HG03175 (cell line): ENCODE data around the gene H19.

Source experiments
- ATAC-seq: cut with Tn5 transposase; IDR thresholded peaks from one replicate; pipeline ENCODE4 v1.9.1; 2021; ENCODE audit warnings: mild to moderate bottlenecking, moderate library complexity; ENCODE audit not compliant: unreplicated experiment

The H19 gene

GRCh38 chr11:1997755-1998154 lies at the start of gene H19:
Gene H19 (minus strand): TSS chr11:1997842.
- no peak for ATAC-seq

- ATAC-seq: no peak
Measured at GRCh38 chr11:2041963-2042362, 44.3 kb upstream of the H19 start.

- no peak for ATAC-seq
Measured at GRCh38 chr11:2041153-2041552, 43.5 kb upstream of the H19 start.

- no peak for ATAC-seq
Measured at GRCh38 chr11:2039198-2039759, 41.6 kb upstream of the H19 start.

GRCh38 chr11:2036863-2037486 lies 39.3 kb upstream of the H19 start:
- ATAC-seq: no peak

GRCh38 chr11:2035382-2035781 lies 37.7 kb upstream of the H19 start:
- no peak for ATAC-seq

- no peak for ATAC-seq
Measured at GRCh38 chr11:2031058-2031457, 33.4 kb upstream of the H19 start.

- no peak for ATAC-seq
Measured at GRCh38 chr11:2027708-2028107, 30.1 kb upstream of the H19 start.

- no peak for ATAC-seq
Measured at GRCh38 chr11:2015025-2015424, 17.4 kb upstream of the H19 start.

GRCh38 chr11:2012440-2012839 lies 14.8 kb upstream of the H19 start:
- no peak for ATAC-seq

- no peak for ATAC-seq
Measured at GRCh38 chr11:2004466-2004865, 6.8 kb upstream of the H19 start.

GRCh38 chr11:2002807-2003206 lies 5.2 kb upstream of the H19 start:
- ATAC-seq: no peak

GRCh38 chr11:2002042-2002776 lies 4.6 kb upstream of the H19 start:
- no peak for ATAC-seq

- ATAC-seq: no peak
Measured at GRCh38 chr11:1998861-1999260, 1.2 kb upstream of the H19 start.

- no peak for ATAC-seq
Measured at GRCh38 chr11:1998290-1998689, 648 bp upstream of the H19 start.

- ATAC-seq: no peak
Measured at GRCh38 chr11:1994121-1994520, 3.5 kb downstream of the H19 start.

GRCh38 chr11:1992111-1992510 lies 5.5 kb downstream of the H19 start:
- ATAC-seq: no peak

GRCh38 chr11:1990872-1991578 lies 6.6 kb downstream of the H19 start:
- ATAC-seq: no peak

GRCh38 chr11:1989953-1990352 lies 7.7 kb downstream of the H19 start:
- ATAC-seq: no peak

- no peak for ATAC-seq
Measured at GRCh38 chr11:1988667-1989317, 8.8 kb downstream of the H19 start.

GRCh38 chr11:1988174-1988573 lies 9.5 kb downstream of the H19 start:
- no peak for ATAC-seq
